Adrenal gland (tissue), 12 donors: ENCODE results near the gene ZNF208. TPM values are rescaled to one million over a fixed set of nuclear protein-coding genes. Genes with fewer than 3 reads are reported as not detected.
"Not testable (repeated sequence)": the region's sequence is repeated elsewhere in the genome, so short reads cannot be mapped to it uniquely, and the experiment has no call there.

Source experiments
- DNase-seq, 7 donors: peaks; one replicate each; pipeline ENCODE4 v3.0.0-alpha.2; 2019 to 2020
- H3K27ac ChIP-seq, 5 donors: fragments of 200-600 bp; sonication (generic) in 4 of 5; 1 replicate in 3 of 5; 2 replicates in 2 of 5; pipeline versions ENCODE4 v1.5.1 to v1.8.0; 2016 to 2020; ENCODE audit warnings: mild to moderate bottlenecking in 1 of 5
- H3K27me3 ChIP-seq: fragments of 200-600 bp; 2 replicates; pipeline ENCODE4 v1.8.0; 2021
- H3K36me3 ChIP-seq, 2 donors: fragments of 200-600 bp; replicated peaks in 1 of 2; 1 replicate in 1 of 2; 2 replicates in 1 of 2; pipeline versions ENCODE4 v1.5.1 to v1.8.0; 2018 to 2022
- H3K4me1 ChIP-seq, 2 donors: fragments of 200-600 bp; replicated peaks in 1 of 2; 1 replicate in 1 of 2; 2 replicates in 1 of 2; pipeline versions ENCODE4 v1.5.1 to v1.8.0; 2018 to 2021
- H3K4me3 ChIP-seq, 4 donors: fragments of 200-600 bp; sonication (generic) in 3 of 4; one replicate each; pipeline ENCODE4 v1.5.1; 2016 to 2018
- H3K9me3 ChIP-seq, 3 donors: fragments of 200-600 bp; sonication (generic) in 1 of 3; replicated peaks in 1 of 3; 1 replicate in 2 of 3; 2 replicates in 1 of 3; pipeline versions ENCODE4 v1.5.1 to v1.8.0; 2016 to 2021
- CTCF ChIP-seq, 6 experiments: fragments of 450-650 bp in 4 of 6; fragments of 200-600 bp in 2 of 6; sonication (generic) in 1 of 6; IDR thresholded peaks; 1 replicate in 5 of 6; 2 replicates in 1 of 6; pipeline versions ENCODE4 v1.5.1 to v1.8.0; 2016 to 2021; ENCODE audit warnings: antibody characterized with exemption in 6 of 6, mild to moderate bottlenecking in 2 of 6, moderate library complexity in 1 of 6
- POLR2A ChIP-seq, 2 donors: fragments of 450-650 bp; IDR thresholded peaks; one replicate each; pipeline ENCODE4 v1.6.1; 2017; ENCODE audit warnings: antibody characterized with exemption in 2 of 2, mild to moderate bottlenecking in 2 of 2, moderate library complexity in 1 of 2
- WGBS, 4 donors: extraction: QIAGEN DNeasy Blood & Tissue Kit in 2 of 4; methylation state at CpG; one replicate each; pipeline versions ENCODE4 v1.1.5 to v1.1.7; 2013 to 2017; 5-methylcytosine and 5-hydroxymethylcytosine counted together
- intact Hi-C, 2 donors: fragments of 100-400 bp; cut with DNase I; formaldehyde crosslinking; loops; one replicate each; pipeline versions ENCODE4 v1.14.1 to v1.15.0; 2022 to 2023
- polyA plus RNA-seq, 3 donors: library from polyadenylated mRNA; stranded (reverse); fragments of 200-250 nt in 2 of 3; fragments of 350-450 nt in 1 of 3; fragmentation: Illumina TruSeq in 1 of 3; extraction: RNeasy Lipid Tissue Mini Kit (QIAGEN cat#74804) in 1 of 3; gene quantifications; one replicate each; pipeline ENCODE4 v1.2.3, GENCODE V29; 2013 to 2014
- total RNA-seq, 9 donors: library from RNA; depleted of rRNA in 4 of 9; stranded (reverse); fragments of >200 nt in 4 of 9; fragments of 120-200 nt in 1 of 9; fragmentation: NEBNext Ultra II Directional in 1 of 9; extraction: Animal tissue kit (Norgen Biotek cat#: 25700) in 1 of 9; gene quantifications; one replicate each; pipeline versions ENCODE4 v1.1.0 to v1.2.4, GENCODE V29; 2013 to 2023
- donor health status: healthy with polysubstance abuse.
- donor health status: Bipolar disorder and iron deficiency.
- donor health status: DM: yes; HTN: yes; CAD: no.
- donor health status: DM: no; HTN: no; CAD: no.
- donor health status: DM: no; HTN: no; CAD: no.
- donor health status: DM: yes; HTN: yes; CAD: no.

ZNF208 gene
- total and polyA plus RNA-seq, 12 donors = 0.11 to 7.2 (median 1.3) TPM

GRCh38 chr19:21901861-21902260, 108.9 kb downstream of the ZNF208 start:
- 78 to 87% (median 81%) methylated on average over 3 of the region's 3 CpGs for WGBS, 4 donors
- no peaks in the 10 kb centered on the region for H3K27me3 ChIP-seq
- DNase-seq = no peak
- H3K27ac ChIP-seq = no peak overlapping the region
- intact Hi-C loops = no loop called here
- H3K36me3 ChIP-seq = no peaks in the 10 kb centered on the region
- TF ChIP-seq CTCF (IDR thresholded peaks at IDR 0.05) (no peak), POLR2A (IDR thresholded peaks at IDR 0.05) (no peak)
- no peak overlapping the region for H3K4me3 ChIP-seq
- no peaks in the 10 kb centered on the region for H3K9me3 ChIP-seq
- H3K4me1 ChIP-seq = no peaks in the 10 kb centered on the region

GRCh38 chr19:21900401-21900800, 110.3 kb downstream of the ZNF208 start:
- no peaks in the 10 kb centered on the region for H3K9me3 ChIP-seq
- no peaks in the 10 kb centered on the region for H3K4me1 ChIP-seq
- no peak overlapping the region for H3K27ac ChIP-seq
- 69 to 88% (median 80%) methylated on average over 1 of the region's 1 CpG for WGBS, 4 donors
- TF ChIP-seq POLR2A (IDR thresholded peaks at IDR 0.05) = no peak
- TF ChIP-seq CTCF (IDR thresholded peaks at IDR 0.05) = no peak
- H3K27me3 ChIP-seq = no peaks in the 10 kb centered on the region
- no peak overlapping the region for H3K4me3 ChIP-seq
- no peak for DNase-seq
- intact Hi-C loops = no loop called here
- H3K36me3 ChIP-seq = no peaks in the 10 kb centered on the region

GRCh38 chr19:21891086-21891485, 119.7 kb downstream of the ZNF208 start:
- intact Hi-C loops = no loop called here
- H3K9me3 ChIP-seq = no peaks in the 10 kb centered on the region
- 60 to 81% (median 73%) methylated on average over 1 of the region's 1 CpG for WGBS, 4 donors
- DNase-seq = no peak
- no peak overlapping the region for H3K4me3 ChIP-seq
- no peaks in the 10 kb centered on the region for H3K36me3 ChIP-seq
- TF ChIP-seq CTCF (IDR thresholded peaks at IDR 0.05) (no peak), POLR2A (IDR thresholded peaks at IDR 0.05) (no peak)
- H3K27ac ChIP-seq = no peak overlapping the region
- no peaks in the 10 kb centered on the region for H3K4me1 ChIP-seq
- no peaks in the 10 kb centered on the region for H3K27me3 ChIP-seq

- 15 to 100% (median 21%) methylated on average over 1 to 9 of the region's 9 CpGs; no CpG with 5 or more reads in 1 of the 4 donors for WGBS, 4 donors
- H3K9me3 ChIP-seq, intact Hi-C loops, H3K36me3 ChIP-seq, H3K4me1 ChIP-seq, H3K27me3 ChIP-seq, H3K27ac ChIP-seq, H3K4me3 ChIP-seq: not testable (repeated sequence)
- DNase-seq = peak; percentile 18 to 84 (median 58)
- peak; percentile 19 to 49 (median 34) for TF ChIP-seq CTCF (IDR thresholded peaks at IDR 0.05)
These were observed 120.7 kb downstream of the ZNF208 start for GRCh38 chr19:21890017-21890416.

- H3K36me3 ChIP-seq, intact Hi-C loops, H3K9me3 ChIP-seq, H3K27ac ChIP-seq, DNase-seq, H3K27me3 ChIP-seq, H3K4me3 ChIP-seq, H3K4me1 ChIP-seq: not testable (repeated sequence)
- 45 to 85% (median 71%) methylated on average over 2 of the region's 2 CpGs for whole genome bisulfite sequencing, 4 donors
These were observed 125.2 kb downstream of the ZNF208 start for GRCh38 chr19:21885516-21885915.

- intact Hi-C loops, H3K4me3 ChIP-seq: not testable (repeated sequence)
- WGBS, 4 donors = 78 to 84% (median 81%) methylated on average over 8 of the region's 8 CpGs
These were observed 126.0 kb downstream of the ZNF208 start for GRCh38 chr19:21884786-21885185.

More at GRCh38 chr19:21884786-21885185, 126.0 kb downstream of the ZNF208 start:
- not testable (repeated sequence) for H3K27ac ChIP-seq, H3K27me3 ChIP-seq, H3K9me3 ChIP-seq, H3K4me1 ChIP-seq, H3K36me3 ChIP-seq, DNase-seq
